Smooth muscle cell (in vitro differentiated cells): ENCODE data around the gene PKD2L1. TPM values are rescaled to one million over a fixed set of nuclear protein-coding genes. Genes with fewer than 3 reads are reported as not detected.
"Not testable (repeated sequence)": the region's sequence is repeated elsewhere in the genome, so short reads cannot be mapped to it uniquely, and the experiment has no call there.

Source experiments
- DNase-seq: peaks from one replicate; lab custom pipeline; 2025; ENCODE audit not compliant: unreplicated experiment; lab: John Stamatoyannopoulos, UW
- H2AFZ ChIP-seq: fragments of 200-600 bp; sonication (generic); 2 replicates; pipeline ENCODE4 v1.6.0; 2016; ENCODE audit warnings: antibody characterized with exemption, low read depth, mild to moderate bottlenecking
- H3F3A ChIP-seq: fragments of 200-600 bp; sonication (generic); 2 replicates; pipeline ENCODE4 v1.6.0; 2017; ENCODE audit warnings: antibody characterized with exemption, low read depth
- H3K27ac ChIP-seq: fragments of 200-600 bp; sonication (generic); 2 replicates; pipeline ENCODE4 v1.5.1; 2016; ENCODE audit warnings: low read depth, mild to moderate bottlenecking
- H3K27me3 ChIP-seq: fragments of 200-600 bp; sonication (generic); 2 replicates; pipeline ENCODE4 v1.6.1; 2016; ENCODE audit warnings: low read depth, mild to moderate bottlenecking
- H3K36me3 ChIP-seq: fragments of 200-600 bp; sonication (generic); 2 replicates; pipeline ENCODE4 v1.5.1; 2016; ENCODE audit warnings: low read depth
- H3K4me1 ChIP-seq: fragments of 200-600 bp; sonication (generic); 2 replicates; pipeline ENCODE4 v1.5.1; 2016; ENCODE audit warnings: low read depth
- H3K4me2 ChIP-seq: fragments of 200-600 bp; sonication (generic); 2 replicates; pipeline ENCODE4 v1.6.0; 2016; ENCODE audit warnings: mild to moderate bottlenecking
- H3K4me3 ChIP-seq: fragments of 200-600 bp; sonication (generic); 2 replicates; pipeline ENCODE4 v1.5.1; 2016; ENCODE audit warnings: mild to moderate bottlenecking
- H3K79me2 ChIP-seq: fragments of 200-600 bp; sonication (generic); 2 replicates; pipeline ENCODE4 v1.6.0; 2016; ENCODE audit warnings: low read depth, mild to moderate bottlenecking
- H3K9ac ChIP-seq: fragments of 200-600 bp; sonication (generic); 2 replicates; pipeline ENCODE4 v1.6.0; 2016; ENCODE audit warnings: low read depth
- H3K9me3 ChIP-seq: fragments of 200-600 bp; sonication (generic); replicated peaks from 2 replicates; pipeline ENCODE4 v1.5.1; 2016; ENCODE audit warnings: low read depth
- H4K20me1 ChIP-seq: fragments of 200-600 bp; sonication (generic); 2 replicates; pipeline ENCODE4 v1.6.0; 2016; ENCODE audit warnings: low read depth
- CTCF ChIP-seq: fragments of 200-600 bp; sonication (generic); IDR thresholded peaks from 2 replicates; pipeline ENCODE4 v1.5.1; 2017; ENCODE audit warnings: borderline replicate concordance, mild to moderate bottlenecking, antibody characterized with exemption; ENCODE audit not compliant: insufficient read depth, poor library complexity, severe bottlenecking
- WGBS: methylation state at CpG from one replicate; pipeline ENCODE4 v1.1.7; 2016; ENCODE audit warnings: low lambda C conversion rate; 5-methylcytosine and 5-hydroxymethylcytosine counted together
- polyA plus RNA-seq: library from polyadenylated mRNA; unstranded; fragments of >200 nt; fragmentation: Nextera tagmentation; extraction: Ambion mirVana; gene quantifications from 2 replicates; pipeline ENCODE4 v1.2.1, GENCODE V29; 2016
- total RNA-seq: library from RNA; depleted of rRNA; stranded (reverse); fragments of >200 nt; gene quantifications from 2 replicates; pipeline ENCODE4 v1.2.3, GENCODE V29; 2014

The PKD2L1 gene
- total and polyA plus RNA-seq, 2 experiments from 2014 or later: not detected

- peaks cover 66% of the 10 kb centered on the region for H3K27me3 ChIP-seq
- no peak overlapping the region for H2AFZ ChIP-seq
- no peaks in the 10 kb centered on the region for H3K79me2 ChIP-seq
- H3K4me2 ChIP-seq: no peak overlapping the region
- WGBS: 78% methylated on average over 3 of the region's 3 CpGs
- TF ChIP-seq CTCF: no peak
- H4K20me1 ChIP-seq: no peaks in the 10 kb centered on the region
- no peak for DNase-seq
- no peak overlapping the region for H3K4me3 ChIP-seq
- no peaks in the 10 kb centered on the region for H3K9me3 ChIP-seq
- H3K9ac ChIP-seq: no peak overlapping the region
- H3K36me3 ChIP-seq: no peaks in the 10 kb centered on the region
- H3K4me1 ChIP-seq: no peaks in the 10 kb centered on the region
- H3F3A ChIP-seq: no peaks in the 10 kb centered on the region
- no peak overlapping the region for H3K27ac ChIP-seq
Observed at GRCh38 chr10:100307684-100308083, 22.3 kb downstream of the PKD2L1 start.

- Histone ChIP-seq H3K27me3 (peaks cover 59% of the 10 kb centered on the region), H3K9me3 (no peaks in the 10 kb centered on the region), H3K27ac (no peak overlapping the region), H3K4me2 (no peak overlapping the region), H3F3A (no peaks in the 10 kb centered on the region), H3K4me1 (no peaks in the 10 kb centered on the region), H4K20me1 (no peaks in the 10 kb centered on the region), H3K79me2 (no peaks in the 10 kb centered on the region), H3K4me3 (no peak overlapping the region), H3K9ac (no peak overlapping the region), H2AFZ (no peak overlapping the region), H3K36me3 (no peaks in the 10 kb centered on the region)
- no peak for TF ChIP-seq CTCF
- no peak for DNase-seq
- 89% methylated on average over 5 of the region's 5 CpGs for WGBS
Observed at GRCh38 chr10:100306861-100307260, 23.2 kb downstream of the PKD2L1 start.

- H3F3A ChIP-seq: no peaks in the 10 kb centered on the region
- no peak overlapping the region for H3K4me2 ChIP-seq
- TF ChIP-seq CTCF: no peak
- no peaks in the 10 kb centered on the region for H4K20me1 ChIP-seq
- DNase-seq: no peak
- no peaks in the 10 kb centered on the region for H3K36me3 ChIP-seq
- H3K9ac ChIP-seq: no peak overlapping the region
- H3K4me3 ChIP-seq: no peak overlapping the region
- no peaks in the 10 kb centered on the region for H3K79me2 ChIP-seq
- no peak overlapping the region for H2AFZ ChIP-seq
- no peaks in the 10 kb centered on the region for H3K4me1 ChIP-seq
- H3K9me3 ChIP-seq: no peaks in the 10 kb centered on the region
- no peak overlapping the region for H3K27ac ChIP-seq
- H3K27me3 ChIP-seq: peaks cover 36% of the 10 kb centered on the region
- 84% methylated on average over 3 of the region's 3 CpGs for WGBS
Observed at GRCh38 chr10:100304414-100304813, 25.6 kb downstream of the PKD2L1 start.

- Histone ChIP-seq H3K27ac (no peak overlapping the region), H3K36me3 (no peaks in the 10 kb centered on the region), H3F3A (no peaks in the 10 kb centered on the region), H3K4me2 (no peak overlapping the region), H3K4me1 (no peaks in the 10 kb centered on the region), H3K79me2 (no peaks in the 10 kb centered on the region), H3K9ac (no peak overlapping the region), H3K27me3 (peaks cover 35% of the 10 kb centered on the region), H3K9me3 (no peaks in the 10 kb centered on the region), H4K20me1 (no peaks in the 10 kb centered on the region), H2AFZ (no peak overlapping the region), H3K4me3 (no peak overlapping the region)
- no peak for DNase-seq
- WGBS: 46% methylated on average over 7 of the region's 7 CpGs
- peak; percentile 49 for TF ChIP-seq CTCF
Observed at GRCh38 chr10:100303724-100304319, 26.2 kb downstream of the PKD2L1 start.

GRCh38 chr10:100301123-100301522 is 28.9 kb downstream of the PKD2L1 start:
- not testable (repeated sequence) for DNase-seq

More at GRCh38 chr10:100301123-100301522, 28.9 kb downstream of the PKD2L1 start:
- H3K4me2 ChIP-seq, H2AFZ ChIP-seq, H3K36me3 ChIP-seq, H3K9ac ChIP-seq, H3F3A ChIP-seq, H4K20me1 ChIP-seq, H3K4me3 ChIP-seq, H3K27ac ChIP-seq, H3K4me1 ChIP-seq, H3K79me2 ChIP-seq, H3K9me3 ChIP-seq: not testable (repeated sequence)
- WGBS: 71% methylated on average over 5 of the region's 5 CpGs
- peaks cover 26% of the 10 kb centered on the region for H3K27me3 ChIP-seq
